NK-92 (cell line): ENCODE measurements around the gene ESCO1.

Experiments used
- DNase-seq: peaks from one replicate; lab custom pipeline; 2025; ENCODE audit not compliant: unreplicated experiment; lab: John Stamatoyannopoulos, UW

Gene ESCO1

GRCh38 chr18:21489919-21490495 is 110.5 kb downstream of the ESCO1 start:
- no peak for DNase-seq

- DNase-seq, result no peak
These were observed 111.3 kb downstream of the ESCO1 start for GRCh38 chr18:21489119-21489750.

- no peak for DNase-seq
These were observed 113.5 kb downstream of the ESCO1 start for GRCh38 chr18:21486905-21487437.

GRCh38 chr18:21484851-21485636 is 115.5 kb downstream of the ESCO1 start:
- no peak for DNase-seq

- no peak for DNase-seq
These were observed 117.5 kb downstream of the ESCO1 start for GRCh38 chr18:21483051-21483450.

- no peak for DNase-seq
These were observed 118.8 kb downstream of the ESCO1 start for GRCh38 chr18:21481739-21482138.

- no peak for DNase-seq
These were observed 120.8 kb downstream of the ESCO1 start for GRCh38 chr18:21479721-21480120.
